NB4 (cell line): ENCODE measurements around the gene SNRPD3.

ENCODE experiments used
- CTCF ChIP-seq: IDR thresholded peaks from one replicate; pipeline ENCODE4 v1.5.1; 2012; ENCODE audit warnings: low read depth, low read length
- MAX ChIP-seq: IDR thresholded peaks from 2 replicates; pipeline ENCODE4 v1.6.1; 2011; ENCODE audit warnings: low read depth, low read length
- POLR2A ChIP-seq: IDR thresholded peaks from 2 replicates; pipeline ENCODE4 v1.6.1; 2011; ENCODE audit warnings: mild to moderate bottlenecking; ENCODE audit not compliant: insufficient read length; ENCODE audit errors: extremely low read depth

- TF ChIP-seq CTCF (no peak), POLR2A (no peak), MAX (no peak)
Observed at GRCh38 chr22:24593836-24594568, 38.2 kb downstream of the SNRPD3 start.
